Spleen (tissue), 7 donors: ENCODE results near the gene SYCP2.

Experiments used
- POLR2A ChIP-seq, 3 donors: fragments of 450-650 bp; IDR thresholded peaks; one replicate each; pipeline ENCODE4 v1.5.1; 2017; ENCODE audit warnings: antibody characterized with exemption in 3 of 3, mild to moderate bottlenecking in 1 of 3
- POLR2AphosphoS5 ChIP-seq, 3 donors: sonication (generic); formaldehyde crosslinking; IDR thresholded peaks; one replicate each; pipeline ENCODE4 v1.5.1; 2017; ENCODE audit warnings: antibody characterized with exemption in 3 of 3
- TF ChIP-seq, protein P1 (sequence below), 11 experiments: fragments of 200-600 bp in 7 of 11; fragments of 450-650 bp in 4 of 11; sonication (generic) in 4 of 11; IDR thresholded peaks in 8 of 11; conservative IDR thresholded peaks in 3 of 11; 1 replicate in 7 of 11; 2 replicates in 4 of 11; pipeline versions ENCODE4 v1.4.0 to v1.8.0; 2016 to 2021; ENCODE audit warnings: antibody characterized with exemption in 11 of 11, inconsistent platforms in 4 of 11, mild to moderate bottlenecking in 1 of 11
- donor health status: DM: no; HTN: no; CAD: no; lungs with moderate emphysema.
- donor health status: DM: no; HTN: no; CAD: no.
- donor health status: DM: no; HTN: no; CAD: no.

DNA sequence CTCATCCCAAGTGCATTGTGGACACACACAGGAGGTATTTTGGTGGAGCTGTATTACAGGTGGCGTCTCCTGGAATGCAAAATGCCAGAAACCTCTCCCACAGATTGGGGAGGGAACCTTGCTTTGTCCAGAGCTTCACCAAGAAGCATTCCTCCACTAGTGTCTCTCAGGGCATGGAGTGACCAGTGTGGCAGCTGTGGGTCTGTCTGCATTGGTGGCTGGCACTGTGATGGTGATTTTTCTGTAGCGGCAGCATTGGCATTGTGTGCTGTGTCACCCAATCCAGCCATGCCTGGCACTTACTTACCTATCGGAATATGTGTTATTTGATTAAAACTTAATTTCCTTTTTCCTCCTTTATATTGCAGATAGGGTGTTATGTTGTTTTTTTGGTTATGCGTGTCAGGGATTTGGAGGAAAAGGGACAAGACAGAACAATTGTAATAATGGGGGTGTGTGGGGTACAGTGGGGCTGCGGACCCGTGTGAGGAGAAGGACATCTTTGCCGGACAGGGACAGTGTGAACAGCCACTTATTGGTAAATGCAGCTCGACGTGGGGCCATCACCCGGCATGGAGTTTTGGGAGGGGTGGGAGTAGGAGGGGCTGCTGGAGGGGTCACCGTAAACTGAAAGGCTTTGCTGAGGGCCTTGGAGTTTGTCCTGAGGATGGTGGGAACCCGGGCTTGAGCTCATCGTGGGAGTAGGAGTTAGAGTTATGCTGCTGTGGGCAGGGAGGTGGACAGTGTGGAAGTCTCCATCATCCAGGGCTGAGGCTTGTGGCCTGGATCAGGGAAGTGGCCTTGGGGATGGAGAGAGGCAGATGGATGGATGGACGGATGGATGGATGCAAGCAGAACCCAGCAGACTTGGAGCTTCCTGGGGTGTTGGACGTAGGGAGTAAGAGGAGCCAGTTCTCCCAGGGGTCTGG lies 105.0 kb downstream of the SYCP2 start:
- TF ChIP-seq POLR2AphosphoS5 (IDR thresholded peaks at IDR 0.05): no peak
- TF ChIP-seq POLR2A (IDR thresholded peaks at IDR 0.05): no peak
- TF ChIP-seq, protein P1, sequence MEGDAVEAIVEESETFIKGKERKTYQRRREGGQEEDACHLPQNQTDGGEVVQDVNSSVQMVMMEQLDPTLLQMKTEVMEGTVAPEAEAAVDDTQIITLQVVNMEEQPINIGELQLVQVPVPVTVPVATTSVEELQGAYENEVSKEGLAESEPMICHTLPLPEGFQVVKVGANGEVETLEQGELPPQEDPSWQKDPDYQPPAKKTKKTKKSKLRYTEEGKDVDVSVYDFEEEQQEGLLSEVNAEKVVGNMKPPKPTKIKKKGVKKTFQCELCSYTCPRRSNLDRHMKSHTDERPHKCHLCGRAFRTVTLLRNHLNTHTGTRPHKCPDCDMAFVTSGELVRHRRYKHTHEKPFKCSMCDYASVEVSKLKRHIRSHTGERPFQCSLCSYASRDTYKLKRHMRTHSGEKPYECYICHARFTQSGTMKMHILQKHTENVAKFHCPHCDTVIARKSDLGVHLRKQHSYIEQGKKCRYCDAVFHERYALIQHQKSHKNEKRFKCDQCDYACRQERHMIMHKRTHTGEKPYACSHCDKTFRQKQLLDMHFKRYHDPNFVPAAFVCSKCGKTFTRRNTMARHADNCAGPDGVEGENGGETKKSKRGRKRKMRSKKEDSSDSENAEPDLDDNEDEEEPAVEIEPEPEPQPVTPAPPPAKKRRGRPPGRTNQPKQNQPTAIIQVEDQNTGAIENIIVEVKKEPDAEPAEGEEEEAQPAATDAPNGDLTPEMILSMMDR (IDR thresholded peaks at IDR 0.05 in 8 of 11, conservative IDR thresholded peaks at IDR 0.05 in 3 of 11): no peak
